ENCODE data around the gene RBM34.
"Not testable (repeated sequence)": the region's sequence is repeated elsewhere in the genome, so short reads cannot be mapped to it uniquely, and the experiment has no call there.

RBM34 gene

DNA sequence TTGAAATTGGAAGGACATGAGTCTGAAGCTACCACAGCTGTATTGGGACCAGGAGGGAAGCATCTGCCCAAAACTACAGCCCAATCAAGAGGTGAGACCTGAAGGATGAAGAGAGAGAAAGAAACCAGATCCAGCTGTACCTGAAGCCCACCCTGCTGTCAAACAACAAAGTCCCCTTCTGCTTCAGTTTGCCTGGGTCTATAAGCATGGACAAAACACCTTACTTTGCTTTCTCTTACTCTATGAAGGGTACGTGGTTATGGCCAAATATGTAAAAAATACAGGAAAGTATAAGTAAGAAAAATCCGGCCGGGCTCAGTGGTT is 58.8 kb downstream of the RBM34 start:
- Mint-ChIP-seq H3K27me3 (ENCODE audit: low read depth, poor library complexity) (peaks cover 6% of the 10 kb centered on the region), H3K27ac (no peak overlapping the region), H3K4me1 (peaks cover 37% of the 10 kb centered on the region), H3K36me3 (ENCODE audit: low read depth) (peaks cover 9% of the 10 kb centered on the region), H3K4me3 (no peak overlapping the region), H3K9me3 (no peaks in the 10 kb centered on the region)
- TF ChIP-seq, protein P1, sequence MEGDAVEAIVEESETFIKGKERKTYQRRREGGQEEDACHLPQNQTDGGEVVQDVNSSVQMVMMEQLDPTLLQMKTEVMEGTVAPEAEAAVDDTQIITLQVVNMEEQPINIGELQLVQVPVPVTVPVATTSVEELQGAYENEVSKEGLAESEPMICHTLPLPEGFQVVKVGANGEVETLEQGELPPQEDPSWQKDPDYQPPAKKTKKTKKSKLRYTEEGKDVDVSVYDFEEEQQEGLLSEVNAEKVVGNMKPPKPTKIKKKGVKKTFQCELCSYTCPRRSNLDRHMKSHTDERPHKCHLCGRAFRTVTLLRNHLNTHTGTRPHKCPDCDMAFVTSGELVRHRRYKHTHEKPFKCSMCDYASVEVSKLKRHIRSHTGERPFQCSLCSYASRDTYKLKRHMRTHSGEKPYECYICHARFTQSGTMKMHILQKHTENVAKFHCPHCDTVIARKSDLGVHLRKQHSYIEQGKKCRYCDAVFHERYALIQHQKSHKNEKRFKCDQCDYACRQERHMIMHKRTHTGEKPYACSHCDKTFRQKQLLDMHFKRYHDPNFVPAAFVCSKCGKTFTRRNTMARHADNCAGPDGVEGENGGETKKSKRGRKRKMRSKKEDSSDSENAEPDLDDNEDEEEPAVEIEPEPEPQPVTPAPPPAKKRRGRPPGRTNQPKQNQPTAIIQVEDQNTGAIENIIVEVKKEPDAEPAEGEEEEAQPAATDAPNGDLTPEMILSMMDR (IDR thresholded peaks at IDR 0.05), result no peak
- no peak for DNase-seq

DNA sequence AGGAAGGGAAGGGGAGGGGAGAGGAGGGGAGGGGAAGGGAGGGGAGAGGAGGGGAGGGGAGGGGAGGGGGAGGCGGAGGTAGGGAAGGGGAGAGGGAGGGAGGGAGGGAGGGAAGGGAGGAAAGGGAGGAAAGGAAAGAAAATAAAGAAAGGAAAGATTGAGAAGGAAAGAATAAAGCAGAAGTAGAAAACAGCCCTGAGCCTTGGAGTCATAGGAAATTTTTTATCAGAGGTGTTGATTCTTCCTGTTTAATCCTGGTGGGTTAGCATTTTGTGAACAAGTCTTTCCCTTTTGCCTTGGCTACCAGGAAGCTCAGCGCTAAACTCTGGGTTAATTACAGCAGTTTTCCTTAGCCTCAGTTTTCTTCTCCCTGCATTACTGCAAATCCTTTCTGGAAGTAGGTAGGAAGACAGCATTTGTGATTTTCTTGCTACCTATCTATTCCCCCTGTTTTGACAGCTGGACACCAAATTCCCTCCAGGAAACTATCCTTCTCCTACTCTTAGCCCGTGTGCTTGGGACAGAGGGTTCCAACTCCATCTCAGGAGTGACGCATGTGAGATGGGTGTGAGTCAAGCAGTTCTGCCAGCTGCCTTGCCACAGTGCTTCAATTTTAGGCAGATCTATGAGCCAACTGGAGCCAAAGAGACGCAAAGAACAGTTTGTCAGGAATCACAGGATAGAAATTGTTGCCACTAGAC is 59.3 kb downstream of the RBM34 start:
- H3K27ac Mint-ChIP-seq, result no peak overlapping the region
- no peaks in the 10 kb centered on the region for H3K9me3 Mint-ChIP-seq
- no peak overlapping the region for H3K4me3 Mint-ChIP-seq
- TF ChIP-seq, protein P1 (IDR thresholded peaks at IDR 0.05), result no peak
- peaks cover 4% of the 10 kb centered on the region for H3K36me3 Mint-ChIP-seq (ENCODE audit: low read depth)
- peaks cover 6% of the 10 kb centered on the region for H3K27me3 Mint-ChIP-seq (ENCODE audit: low read depth, poor library complexity)
- no peak for DNase-seq
- peaks cover 37% of the 10 kb centered on the region for H3K4me1 Mint-ChIP-seq

DNA sequence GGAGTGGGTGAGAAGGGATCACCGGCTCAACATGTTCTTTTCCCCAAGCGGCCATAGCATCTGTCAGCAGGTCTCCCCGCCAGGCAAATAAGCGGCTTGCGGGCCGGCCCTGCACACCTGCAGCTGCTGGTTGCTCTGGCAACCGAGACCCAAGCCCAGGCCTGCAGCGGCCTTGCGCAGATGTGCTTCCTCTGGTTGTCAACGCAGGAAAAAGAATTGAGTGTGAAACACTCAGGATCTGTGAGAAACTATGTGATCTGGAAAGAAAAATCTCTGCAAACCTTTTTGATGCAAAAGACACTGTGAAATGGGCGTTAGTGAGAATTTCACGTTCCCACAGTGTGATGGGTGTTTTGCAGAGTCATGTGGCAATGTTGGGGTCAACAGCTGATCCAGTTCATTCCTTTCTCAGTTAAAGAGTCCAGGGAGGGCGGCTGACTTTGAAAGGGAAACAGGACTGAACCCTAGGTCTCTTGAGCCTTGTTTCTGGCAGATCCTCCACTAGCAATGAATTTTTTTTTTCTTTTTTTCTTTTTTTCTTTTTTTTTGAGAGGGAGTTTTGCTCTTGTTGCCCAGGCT is 60.8 kb downstream of the RBM34 start:
- no peak for DNase-seq
- Mint-ChIP-seq H3K4me1 (peaks cover 42% of the 10 kb centered on the region), H3K27me3 (ENCODE audit: low read depth, poor library complexity) (peaks cover 6% of the 10 kb centered on the region), H3K27ac (no peak overlapping the region), H3K9me3 (no peaks in the 10 kb centered on the region), H3K4me3 (no peak overlapping the region), H3K36me3 (ENCODE audit: low read depth) (peaks cover 4% of the 10 kb centered on the region)
- TF ChIP-seq, protein P1 (IDR thresholded peaks at IDR 0.05), result no peak

DNA sequence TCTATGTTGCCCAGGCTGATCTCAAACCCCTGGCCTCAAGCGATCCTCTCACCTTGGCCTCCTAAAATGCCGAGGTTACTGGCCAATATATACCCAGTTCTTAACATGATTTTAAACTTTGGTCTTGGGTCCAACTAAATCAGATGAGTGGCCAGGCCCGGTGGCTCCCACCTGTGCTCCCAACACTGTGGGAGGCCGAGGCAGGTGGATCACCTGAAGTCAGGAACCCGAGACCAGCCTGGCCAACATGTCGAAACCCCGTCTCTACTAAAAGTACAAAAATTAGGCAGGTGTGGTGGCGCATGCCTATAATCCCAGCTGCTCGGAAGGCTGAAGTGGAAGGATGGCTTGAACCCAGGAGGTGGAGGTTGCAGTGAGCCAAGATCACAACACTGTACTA is 62.1 kb downstream of the RBM34 start:
- H3K27me3 Mint-ChIP-seq (ENCODE audit: low read depth, poor library complexity), result peaks cover 3% of the 10 kb centered on the region
- no peaks in the 10 kb centered on the region for H3K9me3 Mint-ChIP-seq

DNA sequence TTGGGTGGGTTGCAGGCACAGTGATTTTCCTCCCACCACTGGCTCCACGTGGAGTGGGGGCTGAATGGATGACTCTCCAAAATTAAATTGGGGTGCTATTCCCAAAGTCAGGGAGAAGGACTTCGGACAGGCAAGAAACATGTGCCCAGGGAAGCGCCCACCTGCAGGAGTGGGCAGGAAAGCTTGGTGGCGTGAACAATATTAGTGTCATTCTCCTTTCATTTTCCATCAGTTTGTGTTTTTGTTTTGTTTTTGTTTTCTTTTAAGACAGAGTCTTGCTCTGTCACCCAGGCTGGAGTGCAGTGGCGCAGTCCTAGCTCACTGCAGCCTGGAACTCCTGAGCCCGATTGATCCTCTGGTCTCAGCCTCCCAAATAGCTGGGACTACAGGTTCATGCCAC is 62.5 kb downstream of the RBM34 start:
- Mint-ChIP-seq H3K36me3 (ENCODE audit: low read depth) (no peaks in the 10 kb centered on the region), H3K27me3 (ENCODE audit: low read depth, poor library complexity) (peaks cover 2% of the 10 kb centered on the region), H3K9me3 (no peaks in the 10 kb centered on the region), H3K27ac (no peak overlapping the region), H3K4me1 (peaks cover 30% of the 10 kb centered on the region), H3K4me3 (no peak overlapping the region)
- DNase-seq, result no peak
- TF ChIP-seq, protein P1 (IDR thresholded peaks at IDR 0.05), result no peak

More for the DNA sequence above, 62.1 kb downstream of the RBM34 start:
- Mint-ChIP-seq H3K4me1 (peaks cover 30% of the 10 kb centered on the region), H3K36me3 (ENCODE audit: low read depth) (peaks cover 4% of the 10 kb centered on the region), H3K27ac (no peak overlapping the region), H3K4me3 (no peak overlapping the region)
- DNase-seq, result no peak
- TF ChIP-seq, protein P1 (IDR thresholded peaks at IDR 0.05), result no peak

DNA sequence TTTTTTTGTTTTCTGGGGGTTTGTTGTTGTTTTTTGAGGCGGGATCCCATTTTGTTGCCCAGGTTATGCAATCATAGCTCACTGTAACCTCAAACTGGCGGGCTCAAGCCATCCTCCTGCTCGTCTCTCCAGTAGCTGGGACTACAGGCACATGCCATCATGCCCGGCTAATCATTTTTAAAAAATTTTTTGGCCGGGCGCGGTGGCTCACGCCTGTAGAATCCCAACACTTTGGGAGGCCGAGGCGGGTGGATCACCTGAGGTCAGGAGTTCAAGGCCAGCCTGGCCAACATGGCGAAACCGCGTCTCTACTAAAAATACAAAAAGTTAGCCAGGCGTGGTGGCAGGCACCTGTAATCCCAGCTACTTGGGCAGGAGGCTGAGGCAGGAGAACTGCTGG is 63.5 kb downstream of the RBM34 start:
- H3K27ac Mint-ChIP-seq; H3K27me3 Mint-ChIP-seq (ENCODE audit: low read depth, poor library complexity); H3K36me3 Mint-ChIP-seq (ENCODE audit: low read depth); H3K4me3 Mint-ChIP-seq; DNase-seq; H3K9me3 Mint-ChIP-seq: not testable (repeated sequence)
- H3K4me1 Mint-ChIP-seq, result peaks cover 31% of the 10 kb centered on the region
